Dermis blood vessel endothelial cell (primary cell): Measurements from ENCODE around the gene UBA7. TPM values are rescaled to one million over a fixed set of nuclear protein-coding genes. Genes with fewer than 3 reads are reported as not detected.

Experiments
- total RNA-seq: library from RNA; depleted of rRNA; stranded (reverse); fragments of >200 nt; gene quantifications from 2 replicates; pipeline ENCODE4 v1.2.3, GENCODE V29; 2014

The UBA7 gene
- total RNA-seq, 1 donor from 2014 or later, result 58.5 TPM

Other genes starting within 250 kb of the UBA7 start
- gene APEH, start 139.6 kb downstream of the UBA7 start, total RNA-seq, result 128 and 178 TPM in 2 replicates
- 2.3 and 3.7 TPM in 2 replicates for gene MST1, start 124.5 kb downstream of the UBA7 start, total RNA-seq
- 30.5 and 35.6 TPM in 2 replicates for gene RNF123, start 124.4 kb downstream of the UBA7 start, total RNA-seq
- gene AMIGO3, start 94.3 kb downstream of the UBA7 start, total RNA-seq, result 1.0 TPM in 1 of 2 replicates, not detected in the other
- gene GMPPB, start 90.0 kb downstream of the UBA7 start, total RNA-seq, result 39.0 and 50.9 TPM in 2 replicates
- 57.3 and 89.1 TPM in 2 replicates for gene IP6K1, start 27.4 kb downstream of the UBA7 start, total RNA-seq
- gene CDHR4, start 14.1 kb downstream of the UBA7 start, total RNA-seq, result not detected in 2 replicates
- gene INKA1, start 10.7 kb downstream of the UBA7 start, total RNA-seq, result 14.0 and 28.8 TPM in 2 replicates
- gene TRAIP, start 42.6 kb upstream of the UBA7 start, total RNA-seq, result 2.0 and 3.9 TPM in 2 replicates
- gene CAMKV, start 56.0 kb upstream of the UBA7 start, total RNA-seq, result not detected in 2 replicates
- gene MST1R, start 89.9 kb upstream of the UBA7 start, total RNA-seq, result 0.34 and 0.65 TPM in 2 replicates
- gene MON1A, start 115.9 kb upstream of the UBA7 start, total RNA-seq, result 14.6 and 16.3 TPM in 2 replicates
- gene RBM6, start 126.2 kb upstream of the UBA7 start, total RNA-seq, result 34.4 and 60.4 TPM in 2 replicates